ENCODE results near the gene APOBEC3G.

Gene APOBEC3G

GRCh38 chr22:39091126-39092081 is 14.3 kb downstream of the APOBEC3G start:
- DNase-seq (ENCODE audit: low read depth in 2 of 2), result no peak

- no peak for DNase-seq (ENCODE audit: low read depth in 2 of 2)
Observed at GRCh38 chr22:39092111-39092862, 15.2 kb downstream of the APOBEC3G start.

- DNase-seq (ENCODE audit: low read depth in 2 of 2), result no peak
Observed at GRCh38 chr22:39094717-39095389, 17.8 kb downstream of the APOBEC3G start.

- DNase-seq (ENCODE audit: low read depth in 2 of 2), result no peak
Observed at GRCh38 chr22:39095971-39096370, 18.9 kb downstream of the APOBEC3G start.

GRCh38 chr22:39097098-39098020 is 20.3 kb downstream of the APOBEC3G start, which contains the start of gene APOBEC3H:
APOBEC3H (plus strand) TSS chr22:39097244; CDS start chr22:39100279, 3,035 bp downstream.
- DNase-seq (ENCODE audit: low read depth in 2 of 2), result no peak

GRCh38 chr22:39098026-39098425 is 21.0 kb downstream of the APOBEC3G start:
- DNase-seq (ENCODE audit: low read depth in 2 of 2), result no peak

- DNase-seq (ENCODE audit: low read depth in 2 of 2), result no peak
Observed at GRCh38 chr22:39098576-39098975, 21.5 kb downstream of the APOBEC3G start.

- DNase-seq (ENCODE audit: low read depth in 2 of 2), result no peak
Observed at GRCh38 chr22:39101226-39101625, 24.2 kb downstream of the APOBEC3G start.

- no peak for DNase-seq (ENCODE audit: low read depth in 2 of 2)
Observed at GRCh38 chr22:39103431-39103830, 26.4 kb downstream of the APOBEC3G start.

- DNase-seq (ENCODE audit: low read depth in 2 of 2), result no peak
Observed at GRCh38 chr22:39106326-39106725, 29.3 kb downstream of the APOBEC3G start.

GRCh38 chr22:39108487-39108886 is 31.4 kb downstream of the APOBEC3G start:
- no peak for DNase-seq (ENCODE audit: low read depth in 2 of 2)

GRCh38 chr22:39109361-39109760 is 32.3 kb downstream of the APOBEC3G start:
- no peak for DNase-seq (ENCODE audit: low read depth in 2 of 2)

GRCh38 chr22:39110631-39111561 is 33.8 kb downstream of the APOBEC3G start:
- no peak for DNase-seq (ENCODE audit: low read depth in 2 of 2)

- no peak for DNase-seq (ENCODE audit: low read depth in 2 of 2)
Observed at GRCh38 chr22:39114112-39114511, 37.0 kb downstream of the APOBEC3G start.

GRCh38 chr22:39115570-39115969 is 38.5 kb downstream of the APOBEC3G start:
- DNase-seq (ENCODE audit: low read depth in 2 of 2), result no peak

- no peak for DNase-seq (ENCODE audit: low read depth in 2 of 2)
Observed at GRCh38 chr22:39115977-39116621, 39.0 kb downstream of the APOBEC3G start.

GRCh38 chr22:39117585-39118191 is 40.6 kb downstream of the APOBEC3G start:
- DNase-seq (ENCODE audit: low read depth in 2 of 2), result peak; percentile 73 to 78

GRCh38 chr22:39120983-39121382 is 43.9 kb downstream of the APOBEC3G start:
- no peak for DNase-seq (ENCODE audit: low read depth in 2 of 2)
